Measurements from ENCODE around the gene BMPR1B.
"Not testable (repeated sequence)": the region's sequence is repeated elsewhere in the genome, so short reads cannot be mapped to it uniquely, and the experiment has no call there.

BMPR1B gene

DNA sequence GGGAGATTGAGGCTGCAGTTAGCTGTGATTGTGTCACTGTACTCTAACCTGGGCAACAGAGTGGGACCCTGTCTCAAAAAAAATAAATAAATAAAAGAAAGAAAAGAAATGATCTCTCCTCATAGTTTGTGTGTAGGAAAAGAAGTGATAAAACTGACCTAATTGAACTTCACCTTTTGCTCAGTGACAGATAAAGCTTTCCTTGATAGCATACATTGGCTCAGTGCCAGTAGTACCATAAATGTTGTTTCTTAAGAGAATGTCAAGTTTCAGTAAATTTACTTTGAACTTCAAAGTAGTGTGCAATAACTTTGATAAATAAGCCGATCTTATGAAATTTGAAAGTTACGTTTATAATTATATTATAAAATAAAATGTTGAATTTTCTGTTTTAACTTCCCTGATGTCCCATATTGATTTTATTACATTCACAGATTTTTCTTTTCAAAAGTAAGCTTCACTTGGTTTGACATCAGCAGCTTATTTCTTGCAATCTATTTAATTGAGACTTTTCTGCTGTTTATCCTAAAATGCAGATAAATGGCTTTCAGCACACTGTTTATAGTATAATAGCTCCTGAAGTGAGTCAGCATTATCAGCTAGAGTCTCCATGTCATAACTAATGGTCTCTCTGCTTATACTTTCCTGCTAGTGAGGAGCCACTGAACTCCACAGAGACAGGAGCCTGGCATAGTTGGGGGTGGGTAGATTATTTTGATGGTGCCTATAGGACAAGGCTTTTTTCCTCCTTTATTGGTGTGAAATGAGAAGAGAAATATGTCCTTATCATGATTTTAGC is 330.1 kb downstream of the BMPR1B start:
- no peak for DNase-seq (ENCODE audit: low read depth in 2 of 2)

DNA sequence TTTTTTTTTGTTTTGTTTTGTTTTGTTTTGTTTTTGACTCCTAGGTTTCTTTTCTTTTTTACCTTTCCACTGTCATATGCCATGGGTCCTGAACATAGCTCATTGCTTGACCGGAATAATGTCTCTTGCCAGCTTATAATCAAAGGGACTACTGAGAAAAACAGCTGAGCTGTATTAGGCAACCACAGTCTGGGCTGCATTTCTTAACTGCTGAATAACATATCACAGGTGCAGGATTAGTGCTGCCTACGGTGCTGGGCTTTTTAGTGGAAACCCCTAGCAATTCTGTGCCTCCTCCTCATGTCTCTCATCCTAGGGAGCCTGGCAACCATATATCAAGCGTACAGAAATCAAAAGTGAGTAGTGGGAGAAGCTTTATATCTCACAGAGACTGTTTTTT is 333.5 kb downstream of the BMPR1B start:
- DNase-seq (ENCODE audit: low read depth in 2 of 2) = no peak

DNA sequence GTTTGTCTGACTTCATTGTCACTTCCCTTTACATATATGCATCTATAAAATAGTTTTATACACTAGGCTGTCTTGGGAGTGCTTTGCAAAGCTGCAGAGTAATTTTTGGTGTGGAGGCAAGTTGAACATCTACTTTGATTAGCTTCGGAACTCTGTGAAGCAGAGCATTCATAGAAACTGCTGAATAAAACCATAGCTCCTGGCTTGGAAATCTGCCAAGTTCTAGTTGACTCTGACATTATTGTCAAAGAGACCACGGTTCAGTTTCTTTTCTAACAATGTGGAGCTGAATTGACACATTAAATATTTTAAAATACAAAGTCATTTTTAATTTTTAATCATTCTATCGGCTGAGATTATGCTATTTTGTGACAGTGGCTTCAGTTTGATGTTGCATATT is 335.0 kb downstream of the BMPR1B start:
- no peak for DNase-seq (ENCODE audit: low read depth in 2 of 2)

DNA sequence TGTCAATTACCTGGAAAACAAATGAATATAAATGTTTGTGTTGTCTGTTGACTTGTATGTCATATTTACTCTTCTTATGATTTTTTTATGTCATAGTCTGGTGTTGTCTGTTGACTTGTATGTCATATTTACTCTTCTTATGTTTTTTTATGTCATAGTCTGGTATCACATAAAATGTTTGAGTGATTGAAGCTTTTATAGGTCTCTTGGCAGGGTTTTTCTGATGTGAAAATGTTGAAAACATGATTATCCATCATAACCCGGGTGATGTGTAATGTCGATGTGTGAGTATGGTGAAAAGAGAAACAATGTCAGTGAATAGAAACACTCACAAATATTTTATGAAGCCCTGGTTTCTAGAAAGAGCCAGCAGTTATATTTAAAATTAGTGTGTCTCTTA is 335.7 kb downstream of the BMPR1B start:
- DNase-seq (ENCODE audit: low read depth in 2 of 2) = no peak

DNA sequence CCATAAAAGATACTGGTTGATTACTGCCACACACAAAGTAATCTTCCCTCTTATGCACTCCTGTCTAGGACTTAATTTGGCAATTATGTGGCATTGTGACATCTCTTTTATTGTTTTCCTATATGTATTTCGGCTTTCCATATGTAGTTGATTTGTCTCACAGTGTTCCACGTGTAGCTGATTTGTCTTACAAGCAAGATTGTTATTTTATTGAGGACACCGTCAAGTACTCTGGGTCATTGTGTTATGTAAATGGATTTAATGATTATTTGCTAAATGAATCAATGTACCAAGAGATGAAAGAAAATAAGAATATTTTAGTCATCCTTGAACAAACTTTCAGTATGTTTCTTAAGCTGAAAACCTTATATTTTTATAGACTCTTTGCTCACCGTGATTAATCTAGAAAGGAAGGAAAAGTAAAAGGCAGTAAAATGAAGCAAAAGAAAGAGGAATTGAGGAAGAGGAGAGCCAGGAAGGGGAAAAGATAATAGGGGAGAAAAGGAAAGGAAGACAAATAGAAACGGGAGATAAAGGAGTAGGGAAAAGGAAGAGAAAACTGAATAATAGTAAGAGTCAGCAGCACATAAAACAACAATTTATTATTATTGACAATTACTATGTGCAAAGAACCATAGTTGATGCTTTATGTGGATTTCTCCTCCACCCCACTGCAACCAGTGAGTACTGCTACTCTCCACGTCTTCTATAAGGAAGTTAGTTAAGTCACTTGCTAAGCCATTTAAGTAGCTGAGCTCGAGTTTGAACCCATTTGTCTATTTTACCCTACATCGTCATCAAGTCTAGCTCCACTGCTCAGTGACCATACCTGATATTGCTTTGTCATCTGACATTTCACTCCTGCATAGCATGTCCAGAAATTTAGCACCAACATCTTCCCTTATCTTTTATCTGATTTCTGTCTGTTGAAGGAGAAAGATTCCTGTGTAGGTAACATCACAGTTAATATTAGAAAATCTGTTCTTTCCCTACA is 336.5 kb downstream of the BMPR1B start:
- no peak for DNase-seq (ENCODE audit: low read depth in 2 of 2)

DNA sequence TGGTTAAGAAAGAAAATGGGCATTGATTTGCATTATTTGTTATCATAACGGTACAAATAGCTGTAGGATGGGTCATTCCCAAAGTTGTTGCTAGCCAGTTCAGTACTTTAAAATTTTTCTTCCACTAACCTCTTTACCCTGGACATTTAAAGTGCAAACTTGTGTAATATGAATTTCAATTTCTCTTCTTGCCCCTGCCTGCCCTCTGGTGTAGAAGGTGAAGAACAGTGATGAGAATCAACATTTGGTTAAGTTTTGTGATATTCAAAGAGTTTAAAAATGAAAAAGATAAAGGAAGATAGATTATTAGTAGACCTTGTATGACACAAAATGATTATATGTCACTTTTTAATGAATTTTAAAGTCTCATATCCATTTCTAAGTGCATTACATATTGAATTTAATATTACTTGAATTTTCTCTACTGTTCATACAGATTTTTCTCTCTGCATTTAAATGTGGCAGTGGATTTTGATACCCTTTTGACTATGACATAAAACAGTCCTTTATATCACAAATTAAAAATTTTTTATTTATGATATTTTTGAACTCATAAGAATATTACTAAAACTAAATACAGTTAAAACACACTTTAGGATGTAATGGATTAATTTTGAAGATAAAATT is 337.7 kb downstream of the BMPR1B start:
- DNase-seq (ENCODE audit: low read depth in 2 of 2) = no peak

DNA sequence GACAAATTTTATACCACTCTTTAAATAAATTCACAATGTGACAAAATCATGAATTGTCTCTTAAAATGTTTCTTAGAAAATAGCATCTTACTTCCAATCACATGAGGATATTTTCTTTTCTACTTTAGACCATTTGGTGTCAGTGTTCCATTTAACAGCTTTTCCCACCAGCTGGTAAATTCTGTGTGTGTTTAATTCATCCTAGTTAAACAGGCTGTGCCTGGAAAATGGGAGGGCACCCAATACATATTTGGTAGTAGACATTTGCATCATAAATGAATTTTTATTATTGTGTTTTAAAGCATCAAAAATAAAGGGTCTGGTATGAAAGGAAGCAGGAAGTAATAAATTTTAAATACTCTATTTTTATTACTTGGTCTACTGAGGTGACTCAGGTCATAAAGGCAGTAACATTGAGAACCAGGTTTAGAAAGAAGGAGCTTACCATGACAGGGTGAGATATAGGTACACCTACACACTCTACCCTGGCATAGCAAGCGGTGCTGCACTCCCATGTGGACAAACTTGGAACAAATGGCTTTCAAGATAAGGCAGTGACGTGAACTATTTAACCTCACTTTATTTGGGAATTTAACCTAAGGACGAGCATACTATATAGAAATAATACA is 344.5 kb downstream of the BMPR1B start:
- DNase-seq (ENCODE audit: low read depth in 2 of 2) = no peak

DNA sequence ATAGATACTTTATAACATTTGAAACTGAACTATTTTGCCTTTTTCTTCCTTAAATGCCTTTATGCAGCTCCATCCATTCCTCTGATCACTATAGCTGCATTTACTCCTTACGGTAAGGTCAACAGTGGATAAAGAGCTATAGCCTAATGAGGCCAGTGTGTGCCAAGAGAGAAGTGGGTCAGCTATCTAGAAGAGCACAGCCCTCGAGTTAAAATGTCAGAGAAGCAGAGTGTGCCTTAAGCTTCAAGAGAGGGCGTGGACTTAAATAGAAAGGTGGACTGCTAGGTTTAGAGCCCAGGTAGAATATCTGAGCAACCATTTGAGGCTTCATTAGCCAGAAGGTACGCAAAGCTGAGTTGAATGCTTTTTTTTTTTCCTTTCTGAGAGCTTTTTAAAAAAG is 347.4 kb downstream of the BMPR1B start:
- no peak for DNase-seq (ENCODE audit: low read depth in 2 of 2)

DNA sequence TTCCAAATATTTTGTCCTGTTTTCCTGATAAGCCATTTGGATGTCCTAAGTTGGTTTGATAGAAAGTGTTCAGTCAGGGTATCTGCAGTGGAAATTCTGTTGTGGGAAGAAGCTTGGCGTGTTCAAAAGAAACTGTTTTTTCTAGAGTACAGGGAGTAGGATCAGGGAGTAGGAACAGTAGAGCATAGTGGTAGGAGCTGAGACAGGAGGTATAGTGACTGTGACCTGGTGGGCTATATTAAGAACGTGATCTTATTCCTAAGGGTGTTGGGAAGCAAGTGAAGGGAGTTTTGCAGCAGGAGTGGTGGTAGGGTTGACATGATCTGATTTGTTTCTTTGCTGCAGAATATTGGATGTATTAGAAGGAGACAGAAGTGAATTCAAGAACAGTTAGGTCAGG is 348.2 kb downstream of the BMPR1B start:
- DNase-seq (ENCODE audit: low read depth in 2 of 2) = no peak

DNA sequence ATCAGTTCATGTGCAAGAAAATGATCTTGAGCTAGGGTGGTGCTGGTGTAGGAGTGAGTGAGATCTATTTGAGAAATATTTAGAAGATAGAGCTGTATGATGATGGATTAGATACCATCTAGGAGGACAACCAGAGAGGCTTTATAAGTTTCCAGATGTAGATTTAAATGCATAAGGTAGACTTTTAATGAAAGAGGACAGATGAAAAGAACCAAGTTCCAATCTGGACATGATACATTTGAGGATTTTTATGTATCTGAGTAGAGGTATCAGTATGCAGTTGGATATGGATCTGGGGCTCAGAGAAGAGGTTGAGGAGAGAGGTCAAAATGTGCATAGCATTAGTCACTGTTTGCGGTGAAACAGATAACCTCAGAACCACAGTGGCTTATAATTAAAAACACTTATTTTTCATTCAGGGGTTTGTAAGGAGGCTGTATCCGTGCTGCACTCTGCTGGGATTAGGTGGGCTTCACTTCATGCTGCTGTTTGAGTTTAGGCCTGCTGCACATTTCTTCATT is 348.7 kb downstream of the BMPR1B start:
- no peak for DNase-seq (ENCODE audit: low read depth in 2 of 2)

DNA sequence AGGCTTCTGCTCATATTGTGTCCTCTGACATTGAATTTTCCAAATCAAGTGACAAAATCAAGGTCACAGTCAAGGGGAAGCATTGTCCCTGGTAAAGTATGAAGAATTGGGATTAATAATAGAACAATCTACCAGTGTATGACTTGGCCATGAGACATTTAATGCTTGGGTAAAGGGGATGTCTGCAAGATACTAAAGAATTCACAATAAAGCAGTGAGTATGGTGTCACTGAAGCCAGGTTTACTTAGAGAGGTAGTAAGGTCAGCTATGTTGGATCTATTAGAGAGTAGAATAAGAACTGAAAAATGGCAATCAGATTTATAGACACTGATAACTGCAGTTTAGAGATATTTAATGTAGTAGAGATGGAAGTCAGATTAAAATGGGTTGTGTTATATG is 349.2 kb downstream of the BMPR1B start:
- DNase-seq (ENCODE audit: low read depth in 2 of 2) = no peak

DNA sequence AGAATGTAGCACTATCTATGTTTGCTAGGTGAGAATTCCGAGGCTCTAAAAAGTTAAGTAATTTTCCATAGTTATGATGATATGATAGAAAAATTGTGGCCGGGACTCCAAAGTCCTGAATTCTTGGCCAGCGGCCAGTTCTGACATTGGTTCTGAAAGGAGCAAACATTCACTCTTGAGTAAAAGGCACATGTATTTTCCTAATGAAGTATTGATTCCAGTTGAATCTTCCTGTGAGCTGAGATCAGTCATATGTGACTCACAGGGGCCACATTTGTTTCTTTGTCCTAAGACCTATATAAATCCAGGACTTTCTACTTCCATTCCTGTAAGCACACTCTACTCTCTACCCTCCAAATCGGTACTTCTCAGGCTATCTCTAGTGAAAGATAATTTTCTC is 349.9 kb downstream of the BMPR1B start:
- DNase-seq (ENCODE audit: low read depth in 2 of 2) = no peak

DNA sequence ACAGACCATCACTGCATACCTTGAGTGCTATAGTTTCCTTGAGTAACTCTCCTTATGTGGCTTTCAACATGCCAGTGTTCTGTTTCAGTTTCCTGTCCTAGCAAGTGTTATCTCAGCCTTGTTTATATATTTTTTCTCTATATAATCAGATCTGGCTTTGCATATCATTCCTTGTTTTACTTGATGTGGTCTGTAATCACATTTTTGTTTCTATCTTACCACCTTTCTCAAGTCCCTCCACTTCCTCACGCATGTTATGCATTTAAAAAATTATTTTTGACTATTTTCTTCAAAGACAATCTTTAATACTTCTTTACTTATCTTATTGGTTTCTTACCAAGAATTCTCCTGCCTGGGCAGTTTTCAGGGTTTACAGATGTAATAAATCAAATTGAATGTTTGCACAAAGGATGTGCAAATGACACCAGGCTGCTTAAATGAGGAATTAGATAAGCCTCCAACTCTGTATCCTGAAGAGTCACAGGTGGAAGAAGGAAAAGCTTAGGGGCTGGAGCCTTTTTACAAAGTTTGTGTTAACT is 351.2 kb downstream of the BMPR1B start:
- no peak for DNase-seq (ENCODE audit: low read depth in 2 of 2)

DNA sequence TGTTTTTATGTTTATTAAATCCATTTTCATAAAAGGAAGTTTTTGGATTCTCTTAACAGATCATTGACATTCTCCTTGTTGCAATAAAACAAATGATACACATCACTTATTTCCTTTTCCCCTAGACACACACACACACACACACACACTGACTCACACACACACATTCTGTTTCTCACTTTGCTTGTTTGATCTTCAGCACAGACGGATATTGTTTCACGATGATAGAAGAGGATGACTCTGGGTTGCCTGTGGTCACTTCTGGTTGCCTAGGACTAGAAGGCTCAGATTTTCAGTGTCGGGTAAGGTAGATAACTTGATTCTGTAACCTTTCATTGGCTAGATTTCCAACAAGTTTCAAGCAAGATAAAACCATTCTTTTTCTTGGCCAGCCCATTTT is 356.8 kb downstream of the BMPR1B start:
- no peak for DNase-seq (ENCODE audit: low read depth in 2 of 2)

DNA sequence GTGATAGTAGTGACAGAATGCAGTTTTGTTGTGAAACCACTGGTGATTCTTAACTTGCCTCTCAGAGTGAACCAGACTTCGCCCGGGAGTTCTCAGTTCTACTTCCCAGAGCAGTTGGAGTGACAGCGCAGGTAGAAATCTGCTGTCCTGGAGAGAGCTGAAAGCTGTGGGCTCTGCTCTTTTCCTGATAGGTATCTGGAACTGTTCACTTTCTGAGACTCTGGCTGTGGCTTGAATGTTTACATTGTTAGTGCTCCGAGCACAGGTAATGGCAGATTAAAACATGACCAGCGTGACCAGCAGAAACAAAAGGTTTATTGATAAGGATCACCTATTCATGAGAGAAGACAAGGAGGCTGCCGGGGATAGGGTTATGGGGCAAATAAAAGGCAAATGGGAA is 360.7 kb downstream of the BMPR1B start:
- no peak for DNase-seq (ENCODE audit: low read depth in 2 of 2)

DNA sequence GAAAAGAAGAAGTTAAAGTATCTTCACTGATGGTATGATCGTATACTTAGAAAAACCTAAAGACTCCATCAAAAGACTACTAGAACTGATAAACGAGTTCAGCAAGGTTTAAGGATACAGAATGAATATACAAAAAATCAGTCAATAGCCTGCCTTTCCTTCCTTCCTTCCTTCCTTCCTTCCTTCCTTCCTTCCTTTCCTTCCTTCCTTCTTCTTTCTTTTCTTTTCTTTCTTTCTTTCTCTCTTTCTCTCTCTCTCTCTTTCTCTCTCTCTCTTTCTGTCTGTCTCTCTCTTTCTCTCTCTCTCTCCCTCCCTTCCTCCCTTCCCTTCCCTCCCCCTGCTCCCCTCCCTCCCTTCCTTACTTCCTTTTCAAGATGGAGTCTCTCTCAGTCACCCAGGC is 362.7 kb downstream of the BMPR1B start:
- DNase-seq (ENCODE audit: low read depth in 2 of 2) = no peak

DNA sequence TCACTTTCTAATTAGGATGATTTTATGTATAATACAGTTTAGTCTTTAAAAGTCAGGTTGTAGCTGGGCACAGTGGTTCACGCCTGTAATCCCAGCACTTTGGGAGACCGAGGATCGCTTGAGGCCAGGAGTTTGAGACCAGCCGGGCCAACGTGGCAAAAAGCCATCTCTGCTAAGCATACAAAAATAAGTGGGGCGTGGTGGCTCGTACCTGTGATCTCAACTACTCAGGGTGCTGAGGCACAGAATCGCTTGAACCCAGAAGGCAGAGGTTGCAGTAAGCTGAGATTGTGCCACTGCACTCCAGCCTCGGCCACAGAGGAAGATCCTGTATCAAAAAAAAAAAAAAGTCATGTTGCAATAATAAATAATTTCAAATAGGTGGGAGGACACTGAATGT is 364.2 kb downstream of the BMPR1B start:
- no peak for DNase-seq (ENCODE audit: low read depth in 2 of 2)

DNA sequence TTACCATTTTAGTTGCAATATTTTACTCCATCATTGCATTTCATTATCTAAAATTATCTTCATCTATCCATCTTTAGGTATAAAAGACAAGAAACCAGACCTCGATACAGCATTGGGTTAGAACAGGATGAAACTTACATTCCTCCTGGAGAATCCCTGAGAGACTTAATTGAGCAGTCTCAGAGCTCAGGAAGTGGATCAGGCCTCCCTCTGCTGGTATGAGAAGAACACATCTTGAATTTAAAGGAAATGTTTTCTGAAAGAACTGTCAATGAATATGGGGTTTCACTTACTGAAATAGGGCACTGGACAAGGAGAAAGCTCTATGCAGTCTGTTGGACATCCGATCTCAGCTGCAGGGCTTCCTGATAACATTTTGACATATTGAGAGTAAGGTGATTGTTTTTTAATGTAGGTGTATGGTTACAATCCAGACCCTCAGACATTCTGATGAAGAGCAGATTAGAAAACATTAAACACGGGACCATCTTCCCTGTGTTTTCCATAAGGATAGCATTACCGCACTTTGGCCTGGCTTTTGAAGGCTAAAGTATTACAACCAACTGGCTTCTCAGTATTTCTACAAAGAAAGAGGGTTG is 367.2 kb downstream of the BMPR1B start:
- no peak for DNase-seq (ENCODE audit: low read depth in 2 of 2)

DNA sequence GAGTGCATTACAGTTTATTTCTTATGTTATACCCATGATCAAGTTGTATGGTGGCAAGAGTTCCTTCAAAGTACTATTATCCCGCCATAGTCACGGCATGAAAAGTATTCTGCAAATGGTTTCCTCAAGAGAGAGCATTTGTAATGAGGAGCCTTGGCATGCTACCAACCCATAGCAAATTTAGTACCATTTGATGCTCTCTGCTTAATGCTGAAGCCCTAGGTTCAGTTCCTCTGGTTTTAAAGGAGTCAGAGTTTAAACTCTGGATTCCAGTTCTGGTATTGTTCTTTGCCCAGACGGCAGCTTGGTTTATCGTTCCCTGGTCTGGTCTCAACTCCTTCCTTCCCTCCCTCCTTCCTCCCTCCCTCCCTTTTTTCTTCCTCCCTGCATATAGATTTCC is 371.3 kb downstream of the BMPR1B start:
- DNase-seq (ENCODE audit: low read depth in 2 of 2) = no peak

DNA sequence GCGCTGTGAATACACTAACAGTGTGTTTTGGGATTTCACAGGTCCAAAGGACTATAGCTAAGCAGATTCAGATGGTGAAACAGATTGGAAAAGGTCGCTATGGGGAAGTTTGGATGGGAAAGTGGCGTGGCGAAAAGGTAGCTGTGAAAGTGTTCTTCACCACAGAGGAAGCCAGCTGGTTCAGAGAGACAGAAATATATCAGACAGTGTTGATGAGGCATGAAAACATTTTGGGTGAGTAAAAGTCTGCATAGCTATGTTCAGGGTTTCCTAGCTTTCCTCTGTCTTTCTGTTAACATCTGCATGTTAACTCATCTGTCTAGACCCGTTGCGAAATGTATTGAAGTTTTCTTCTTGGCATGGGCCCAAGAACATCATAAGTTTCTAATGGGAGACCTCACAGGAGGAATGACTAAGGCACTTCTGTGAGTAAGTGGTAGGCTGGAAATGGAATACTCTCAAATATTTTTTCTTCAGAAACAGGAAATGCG is 372.1 kb downstream of the BMPR1B start:
- no peak for DNase-seq (ENCODE audit: low read depth in 2 of 2)

DNA sequence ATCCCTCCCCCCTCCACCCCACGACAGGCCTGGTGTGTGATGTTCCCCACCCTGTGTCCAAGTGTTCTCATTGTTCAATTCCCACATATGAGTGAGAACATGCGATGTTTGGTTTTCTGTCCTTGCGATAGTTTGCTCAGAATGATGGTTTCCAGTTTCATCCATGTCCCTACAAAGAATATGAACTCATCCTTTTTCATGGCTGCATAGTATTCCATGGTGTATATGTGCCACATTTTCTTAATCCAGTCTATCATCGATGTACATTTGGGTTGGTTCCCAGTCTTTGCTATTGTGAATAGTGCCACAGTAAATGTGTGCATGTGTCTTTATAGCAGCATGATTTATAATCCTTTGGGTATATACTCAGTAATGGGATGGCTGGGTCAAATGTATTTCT is 376.3 kb downstream of the BMPR1B start:
- DNase-seq (ENCODE audit: low read depth in 2 of 2) = not testable (repeated sequence)
